Loucy (cell line): Measurements from ENCODE around the gene FAM219B.

Experiments
- EZH2phosphoT487 ChIP-seq: fragments of 200-600 bp; IDR thresholded peaks from 2 replicates; pipeline ENCODE4 v1.6.1; 2018; ENCODE audit warnings: antibody characterized with exemption, mild to moderate bottlenecking, moderate library complexity, borderline replicate concordance
- TF ChIP-seq, protein P1 (sequence below): fragments of 200-600 bp; sonication (generic); conservative IDR thresholded peaks from 2 replicates; pipeline ENCODE4 v1.5.1; 2014; ENCODE audit warnings: mild to moderate bottlenecking, antibody characterized with exemption, low read length

DNA sequence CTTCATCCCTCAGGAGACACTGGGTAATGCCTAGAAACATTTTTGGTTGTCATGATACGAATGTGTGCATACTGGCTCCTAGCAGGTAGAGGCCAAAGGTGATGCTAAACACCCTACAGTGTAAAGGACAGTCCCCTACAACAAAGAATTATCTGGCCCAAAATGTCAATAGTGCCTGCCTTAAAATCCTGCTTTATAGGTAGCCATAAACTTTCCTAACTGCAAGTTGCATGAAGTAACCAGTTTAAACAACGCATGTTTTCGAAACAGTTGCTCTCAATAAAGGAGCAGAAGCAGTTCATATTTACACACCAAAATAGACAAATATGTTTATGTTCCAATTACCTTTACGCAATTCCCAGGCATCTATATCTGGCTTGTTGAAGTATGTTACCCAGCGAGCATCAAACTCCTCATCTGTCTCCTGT, 22.1 kb upstream of the FAM219B start:
- TF ChIP-seq, protein P1, sequence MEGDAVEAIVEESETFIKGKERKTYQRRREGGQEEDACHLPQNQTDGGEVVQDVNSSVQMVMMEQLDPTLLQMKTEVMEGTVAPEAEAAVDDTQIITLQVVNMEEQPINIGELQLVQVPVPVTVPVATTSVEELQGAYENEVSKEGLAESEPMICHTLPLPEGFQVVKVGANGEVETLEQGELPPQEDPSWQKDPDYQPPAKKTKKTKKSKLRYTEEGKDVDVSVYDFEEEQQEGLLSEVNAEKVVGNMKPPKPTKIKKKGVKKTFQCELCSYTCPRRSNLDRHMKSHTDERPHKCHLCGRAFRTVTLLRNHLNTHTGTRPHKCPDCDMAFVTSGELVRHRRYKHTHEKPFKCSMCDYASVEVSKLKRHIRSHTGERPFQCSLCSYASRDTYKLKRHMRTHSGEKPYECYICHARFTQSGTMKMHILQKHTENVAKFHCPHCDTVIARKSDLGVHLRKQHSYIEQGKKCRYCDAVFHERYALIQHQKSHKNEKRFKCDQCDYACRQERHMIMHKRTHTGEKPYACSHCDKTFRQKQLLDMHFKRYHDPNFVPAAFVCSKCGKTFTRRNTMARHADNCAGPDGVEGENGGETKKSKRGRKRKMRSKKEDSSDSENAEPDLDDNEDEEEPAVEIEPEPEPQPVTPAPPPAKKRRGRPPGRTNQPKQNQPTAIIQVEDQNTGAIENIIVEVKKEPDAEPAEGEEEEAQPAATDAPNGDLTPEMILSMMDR: no peak
- no peak for TF ChIP-seq EZH2phosphoT487
